SK-N-SH (cell line): ENCODE data around the gene SLC39A13.

Source experiments
- EP300 ChIP-seq, 2 experiments: IDR thresholded peaks; 2 replicates each; pipeline versions ENCODE4 v1.4.0 to v1.6.1; 2012; ENCODE audit warnings: borderline replicate concordance in 1 of 2, low read depth in 1 of 2, low read length in 1 of 2
- FOXM1 ChIP-seq: IDR thresholded peaks from 2 replicates; pipeline ENCODE4 v1.4.0; 2012; ENCODE audit warnings: low read depth, mild to moderate bottlenecking
- GATA2 ChIP-seq: sonication (generic); formaldehyde crosslinking; IDR thresholded peaks from 2 replicates; pipeline ENCODE4 v1.5.0; 2020; ENCODE audit warnings: mild to moderate bottlenecking, missing genetic modification reagents
- JUND ChIP-seq: IDR thresholded peaks from 2 replicates; pipeline ENCODE4 v1.4.0; 2012
- MAX ChIP-seq: IDR thresholded peaks from 2 replicates; pipeline ENCODE4 v1.4.0; 2012; ENCODE audit warnings: low read depth
- MXI1 ChIP-seq: IDR thresholded peaks from 2 replicates; pipeline ENCODE4 v1.6.1; 2012; ENCODE audit warnings: mild to moderate bottlenecking, low read depth, low read length, improper control_type of control experiment
- POLR2AphosphoS5 ChIP-seq: IDR thresholded peaks from 2 replicates; pipeline ENCODE4 v1.6.1; 2012; ENCODE audit warnings: low read depth, low read length
- RFX5 ChIP-seq: IDR thresholded peaks from 2 replicates; pipeline ENCODE4 v1.6.1; 2012; ENCODE audit warnings: mild to moderate bottlenecking, improper control_type of control experiment, low read length
- SMC3 ChIP-seq: IDR thresholded peaks from 2 replicates; pipeline ENCODE4 v1.6.1; 2012; ENCODE audit warnings: low read depth, low read length, improper control_type of control experiment
- TAF1 ChIP-seq: IDR thresholded peaks from 2 replicates; pipeline ENCODE4 v1.6.1; 2012; ENCODE audit warnings: low read depth, mild to moderate bottlenecking, low read length, moderate library complexity, borderline replicate concordance
- USF1 ChIP-seq: IDR thresholded peaks from 2 replicates; pipeline ENCODE4 v1.4.0; 2012; ENCODE audit warnings: low read depth, borderline replicate concordance
- TF ChIP-seq, protein P1 (sequence below): fragments of 200-600 bp; sonication (generic); IDR thresholded peaks from 2 replicates; pipeline ENCODE4 v1.6.1; 2017; ENCODE audit warnings: antibody characterized with exemption, mild to moderate bottlenecking, moderate library complexity
- TF ChIP-seq, protein P2 (sequence below): IDR thresholded peaks from 2 replicates; pipeline ENCODE4 v1.6.1; 2012; ENCODE audit warnings: mild to moderate bottlenecking, low read depth, low read length, moderate library complexity

DNA sequence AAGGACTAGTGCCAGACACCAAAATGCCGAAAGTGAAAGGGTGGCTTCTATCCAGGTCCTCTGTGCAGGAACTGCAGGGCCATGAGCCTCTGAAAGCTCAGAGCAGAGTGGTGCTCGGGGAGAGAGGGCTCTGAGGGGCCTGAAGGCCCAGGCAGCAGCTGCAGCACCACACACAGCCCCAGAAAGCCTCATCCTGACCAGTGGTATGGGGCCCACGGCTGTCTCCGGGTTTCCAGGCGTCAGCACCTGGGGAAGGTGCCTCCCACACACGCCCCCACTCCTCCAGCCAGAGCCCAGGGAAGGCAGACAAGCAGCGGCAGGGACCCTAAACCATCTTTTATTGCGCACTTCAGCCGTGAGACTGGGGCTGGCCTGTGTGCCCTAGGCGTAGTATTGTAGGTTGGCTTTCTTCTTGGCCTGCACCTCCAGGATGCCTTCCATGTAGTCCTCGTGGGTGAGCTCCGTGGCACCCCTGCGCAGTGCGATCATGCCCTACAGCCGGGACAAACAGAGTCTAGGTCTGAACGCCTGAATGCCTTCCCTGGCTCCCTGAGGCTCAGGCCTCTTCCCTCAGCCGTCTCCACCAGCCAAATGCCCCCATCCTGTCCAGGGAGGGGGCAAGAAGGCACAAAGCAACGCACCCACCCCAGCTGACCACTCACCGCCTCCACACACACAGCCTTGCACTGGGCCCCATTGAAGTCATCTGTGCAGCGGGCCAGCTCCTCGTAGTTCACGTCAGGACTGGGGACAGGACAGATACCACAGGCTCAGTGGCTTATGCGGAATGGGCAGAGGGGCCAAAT is 10.3 kb downstream of the SLC39A13 start:
- TF ChIP-seq, protein P1, sequence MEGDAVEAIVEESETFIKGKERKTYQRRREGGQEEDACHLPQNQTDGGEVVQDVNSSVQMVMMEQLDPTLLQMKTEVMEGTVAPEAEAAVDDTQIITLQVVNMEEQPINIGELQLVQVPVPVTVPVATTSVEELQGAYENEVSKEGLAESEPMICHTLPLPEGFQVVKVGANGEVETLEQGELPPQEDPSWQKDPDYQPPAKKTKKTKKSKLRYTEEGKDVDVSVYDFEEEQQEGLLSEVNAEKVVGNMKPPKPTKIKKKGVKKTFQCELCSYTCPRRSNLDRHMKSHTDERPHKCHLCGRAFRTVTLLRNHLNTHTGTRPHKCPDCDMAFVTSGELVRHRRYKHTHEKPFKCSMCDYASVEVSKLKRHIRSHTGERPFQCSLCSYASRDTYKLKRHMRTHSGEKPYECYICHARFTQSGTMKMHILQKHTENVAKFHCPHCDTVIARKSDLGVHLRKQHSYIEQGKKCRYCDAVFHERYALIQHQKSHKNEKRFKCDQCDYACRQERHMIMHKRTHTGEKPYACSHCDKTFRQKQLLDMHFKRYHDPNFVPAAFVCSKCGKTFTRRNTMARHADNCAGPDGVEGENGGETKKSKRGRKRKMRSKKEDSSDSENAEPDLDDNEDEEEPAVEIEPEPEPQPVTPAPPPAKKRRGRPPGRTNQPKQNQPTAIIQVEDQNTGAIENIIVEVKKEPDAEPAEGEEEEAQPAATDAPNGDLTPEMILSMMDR, result no peak
- TF ChIP-seq SMC3, result no peak
- TF ChIP-seq RFX5, result no peak
- TF ChIP-seq POLR2AphosphoS5, result no peak
- TF ChIP-seq USF1, result no peak
- no peak for TF ChIP-seq MXI1
- TF ChIP-seq MAX, result no peak
- no peak for TF ChIP-seq JUND
- TF ChIP-seq GATA2 (CRISPR knock-in tag), result no peak
- TF ChIP-seq EP300 (IDR thresholded peaks at IDR 0.05; ENCODE audit: borderline replicate concordance in 1 of 2, low read depth in 1 of 2, low read length in 1 of 2), result no peak
- TF ChIP-seq, protein P2, sequence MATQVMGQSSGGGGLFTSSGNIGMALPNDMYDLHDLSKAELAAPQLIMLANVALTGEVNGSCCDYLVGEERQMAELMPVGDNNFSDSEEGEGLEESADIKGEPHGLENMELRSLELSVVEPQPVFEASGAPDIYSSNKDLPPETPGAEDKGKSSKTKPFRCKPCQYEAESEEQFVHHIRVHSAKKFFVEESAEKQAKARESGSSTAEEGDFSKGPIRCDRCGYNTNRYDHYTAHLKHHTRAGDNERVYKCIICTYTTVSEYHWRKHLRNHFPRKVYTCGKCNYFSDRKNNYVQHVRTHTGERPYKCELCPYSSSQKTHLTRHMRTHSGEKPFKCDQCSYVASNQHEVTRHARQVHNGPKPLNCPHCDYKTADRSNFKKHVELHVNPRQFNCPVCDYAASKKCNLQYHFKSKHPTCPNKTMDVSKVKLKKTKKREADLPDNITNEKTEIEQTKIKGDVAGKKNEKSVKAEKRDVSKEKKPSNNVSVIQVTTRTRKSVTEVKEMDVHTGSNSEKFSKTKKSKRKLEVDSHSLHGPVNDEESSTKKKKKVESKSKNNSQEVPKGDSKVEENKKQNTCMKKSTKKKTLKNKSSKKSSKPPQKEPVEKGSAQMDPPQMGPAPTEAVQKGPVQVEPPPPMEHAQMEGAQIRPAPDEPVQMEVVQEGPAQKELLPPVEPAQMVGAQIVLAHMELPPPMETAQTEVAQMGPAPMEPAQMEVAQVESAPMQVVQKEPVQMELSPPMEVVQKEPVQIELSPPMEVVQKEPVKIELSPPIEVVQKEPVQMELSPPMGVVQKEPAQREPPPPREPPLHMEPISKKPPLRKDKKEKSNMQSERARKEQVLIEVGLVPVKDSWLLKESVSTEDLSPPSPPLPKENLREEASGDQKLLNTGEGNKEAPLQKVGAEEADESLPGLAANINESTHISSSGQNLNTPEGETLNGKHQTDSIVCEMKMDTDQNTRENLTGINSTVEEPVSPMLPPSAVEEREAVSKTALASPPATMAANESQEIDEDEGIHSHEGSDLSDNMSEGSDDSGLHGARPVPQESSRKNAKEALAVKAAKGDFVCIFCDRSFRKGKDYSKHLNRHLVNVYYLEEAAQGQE, result no peak
- TF ChIP-seq TAF1, result no peak
- TF ChIP-seq FOXM1, result no peak
